WTC11 (cell line): Measurements from ENCODE around the gene CLDN6. TPM values are rescaled to one million over a fixed set of nuclear protein-coding genes. Genes with fewer than 3 reads are reported as not detected.

ENCODE experiments used
- ATAC-seq: fragments of 200-7000 bp; cut with Tn5 transposase; 2 replicates; pipeline ENCODE4 v1.10.0; 2021; ENCODE audit warnings: mild to moderate bottlenecking, moderate library complexity
- CTCF ChIA-PET: fragments of 300-600 bp; sonication (Branson Sonifier 250); formaldehyde crosslinking; loops from one replicate; lab custom pipeline; 2021; ENCODE audit warnings: antibody characterized with exemption; lab: Charles Lee
- POLR2A ChIA-PET: fragments of 350-600 bp; sonication (Branson Sonifier 250); formaldehyde crosslinking; loops from one replicate; lab custom pipeline; 2021; ENCODE audit warnings: antibody characterized with exemption; lab: Charles Lee
- DNase-seq: peaks from one replicate; pipeline ENCODE4 v3.0.0; 2021; ENCODE audit warnings: low spot score
- H3K27ac Mint-ChIP-seq: 2 replicates; pipeline ENCODE4 v1.8.0; 2021; ENCODE audit warnings: mixed read lengths
- H3K27me3 Mint-ChIP-seq: 2 replicates; pipeline ENCODE4 v1.8.0; 2021; ENCODE audit warnings: low read depth, mild to moderate bottlenecking, moderate library complexity, mixed read lengths
- H3K36me3 Mint-ChIP-seq: 2 replicates; pipeline ENCODE4 v1.8.0; 2021; ENCODE audit warnings: mixed read lengths
- H3K4me1 Mint-ChIP-seq: 2 replicates; pipeline ENCODE4 v1.8.0; 2022; ENCODE audit warnings: mixed read lengths
- H3K4me3 Mint-ChIP-seq: 2 replicates; pipeline ENCODE4 v1.8.0; 2021; ENCODE audit warnings: mild to moderate bottlenecking, moderate library complexity, mixed read lengths
- H3K9me3 Mint-ChIP-seq: 2 replicates; pipeline ENCODE4 v1.8.0; 2021; ENCODE audit warnings: mixed read lengths
- ARID4B ChIP-seq: sonication (generic); formaldehyde crosslinking; IDR thresholded peaks from 2 replicates; pipeline ENCODE4 v1.8.0; 2023; ENCODE audit warnings: missing genetic modification reagents, mild to moderate bottlenecking, borderline replicate concordance
- CREM ChIP-seq: sonication (generic); formaldehyde crosslinking; IDR thresholded peaks from 2 replicates; pipeline ENCODE4 v1.8.1; 2022; ENCODE audit warnings: mild to moderate bottlenecking, missing genetic modification reagents, moderate library complexity
- ESRRA ChIP-seq: sonication (generic); formaldehyde crosslinking; IDR thresholded peaks from 2 replicates; pipeline ENCODE4 v1.8.1; 2022; ENCODE audit warnings: mild to moderate bottlenecking, missing genetic modification reagents, borderline replicate concordance
- FOXP1 ChIP-seq: sonication (generic); formaldehyde crosslinking; IDR thresholded peaks from 2 replicates; pipeline ENCODE4 v1.8.0; 2022; ENCODE audit warnings: missing genetic modification reagents, mild to moderate bottlenecking, moderate library complexity, borderline replicate concordance
- GRHL2 ChIP-seq: fragments of 250-450 bp; sonication (Bioruptor Pico); IDR thresholded peaks from 2 replicates; pipeline ENCODE4 v1.8.0; 2022; ENCODE audit warnings: mild to moderate bottlenecking, moderate library complexity; ENCODE audit not compliant: insufficient replicate concordance, severe bottlenecking
- HMGXB4 ChIP-seq: sonication (generic); formaldehyde crosslinking; IDR thresholded peaks from 2 replicates; pipeline ENCODE4 v1.8.1; 2023; ENCODE audit warnings: mild to moderate bottlenecking, moderate library complexity, missing genetic modification reagents
- NFYB ChIP-seq: sonication (generic); formaldehyde crosslinking; conservative IDR thresholded peaks from 2 replicates; pipeline ENCODE4 v1.8.0; 2022; ENCODE audit warnings: low read depth, missing genetic modification reagents
- STAT6 ChIP-seq: sonication (generic); formaldehyde crosslinking; conservative IDR thresholded peaks from 2 replicates; pipeline ENCODE4 v1.8.1; 2023; ENCODE audit warnings: mild to moderate bottlenecking, low read depth, missing genetic modification reagents, moderate library complexity
- USF1 ChIP-seq: sonication (generic); formaldehyde crosslinking; IDR thresholded peaks from 2 replicates; pipeline ENCODE4 v1.8.0; 2022; ENCODE audit warnings: mild to moderate bottlenecking, missing genetic modification reagents
- ZNF416 ChIP-seq: fragments of 250-450 bp; sonication (Bioruptor Pico); IDR thresholded peaks from 2 replicates; pipeline ENCODE4 v1.9.0; 2021; ENCODE audit warnings: mild to moderate bottlenecking, inconsistent platforms
- total RNA-seq: library from RNA; stranded (reverse); gene quantifications from 3 replicates; pipeline ENCODE4 v1.2.3, GENCODE V29; 2021
- TF ChIP-seq, protein P1 (sequence below): sonication (generic); formaldehyde crosslinking; IDR thresholded peaks from 2 replicates; pipeline ENCODE4 v1.8.0; 2022; ENCODE audit warnings: mild to moderate bottlenecking, missing genetic modification reagents
- TF ChIP-seq, protein P2 (sequence below): sonication (generic); formaldehyde crosslinking; IDR thresholded peaks from 2 replicates; pipeline ENCODE4 v1.8.0; 2023; ENCODE audit warnings: mild to moderate bottlenecking, missing genetic modification reagents
- TF ChIP-seq, protein P3 (sequence below): sonication (generic); formaldehyde crosslinking; IDR thresholded peaks from 2 replicates; pipeline ENCODE4 v1.8.0; 2022; ENCODE audit warnings: mild to moderate bottlenecking, missing genetic modification reagents
- TF ChIP-seq, protein P4 (sequence below): fragments of 200-600 bp; IDR thresholded peaks from 2 replicates; pipeline ENCODE4 v1.8.0; 2022; ENCODE audit warnings: antibody characterized with exemption
- TF ChIP-seq, protein P5 (sequence below): sonication (generic); formaldehyde crosslinking; IDR thresholded peaks from 2 replicates; pipeline ENCODE4 v1.8.1; 2022; ENCODE audit warnings: mild to moderate bottlenecking, moderate library complexity, missing genetic modification reagents

CLDN6 gene
- total RNA-seq, 1 experiment from 2014 or later = 746 TPM

GRCh38 chr16:3045758-3046640 lies 28.0 kb upstream of the CLDN6 start, which contains the start of gene MMP25:
Gene MMP25 (plus strand): TSS chr16:3046561. CDS start chr16:3046918, 357 bp downstream.
- Mint-ChIP-seq H3K36me3 (0 out of 2 replicates have a peak, but pooled peaks cover 3% of the 10 kb centered on the region), H3K27ac (peak within 1 kb of the TSS; percentile 74), H3K27me3 (peaks cover 30% of the 10 kb centered on the region), H3K4me3 (peak within 1 kb of the TSS; percentile 89), H3K4me1 (peaks cover 13% of the 10 kb centered on the region), H3K9me3 (no peaks in the 10 kb centered on the region)
- ChIA-PET POLR2A (interaction anchor here (1.0 to 2.5 kb wide), 3 partner anchors 13 to 53 kb away, joined by 4 to 8 read pairs (median 8); partner anchors contain the start of genes TNFRSF12A and ZSCAN10), CTCF (interaction anchor here (1.7 to 11.1 kb wide), 3 partner anchors 13 to 84 kb away, joined by 5 to 152 read pairs (median 16); no protein-coding TSS in a partner anchor)
- ATAC-seq (peak; percentile 44), DNase-seq (peak; percentile 65)
- TF ChIP-seq FOXP1 (CRISPR knock-in tag) (peak; percentile 50), ZNF416 (CRISPR knock-in tag) (no peak), GRHL2 (CRISPR knock-in tag) (no peak), ESRRA (CRISPR knock-in tag) (no peak), ARID4B (CRISPR knock-in tag) (peak; percentile 43; the same call in 1 of the 2 replicates), NFYB (CRISPR knock-in tag) (no peak), HMGXB4 (CRISPR knock-in tag) (peak; percentile 58; the same call in 1 of the 2 replicates), STAT6 (no peak; the same call in 1 of the 2 replicates), CREM (no peak; the same call in 1 of the 2 replicates), USF1 (CRISPR knock-in tag) (peak; percentile 56; the same call in 1 of the 2 replicates)
- TF ChIP-seq, protein P1, sequence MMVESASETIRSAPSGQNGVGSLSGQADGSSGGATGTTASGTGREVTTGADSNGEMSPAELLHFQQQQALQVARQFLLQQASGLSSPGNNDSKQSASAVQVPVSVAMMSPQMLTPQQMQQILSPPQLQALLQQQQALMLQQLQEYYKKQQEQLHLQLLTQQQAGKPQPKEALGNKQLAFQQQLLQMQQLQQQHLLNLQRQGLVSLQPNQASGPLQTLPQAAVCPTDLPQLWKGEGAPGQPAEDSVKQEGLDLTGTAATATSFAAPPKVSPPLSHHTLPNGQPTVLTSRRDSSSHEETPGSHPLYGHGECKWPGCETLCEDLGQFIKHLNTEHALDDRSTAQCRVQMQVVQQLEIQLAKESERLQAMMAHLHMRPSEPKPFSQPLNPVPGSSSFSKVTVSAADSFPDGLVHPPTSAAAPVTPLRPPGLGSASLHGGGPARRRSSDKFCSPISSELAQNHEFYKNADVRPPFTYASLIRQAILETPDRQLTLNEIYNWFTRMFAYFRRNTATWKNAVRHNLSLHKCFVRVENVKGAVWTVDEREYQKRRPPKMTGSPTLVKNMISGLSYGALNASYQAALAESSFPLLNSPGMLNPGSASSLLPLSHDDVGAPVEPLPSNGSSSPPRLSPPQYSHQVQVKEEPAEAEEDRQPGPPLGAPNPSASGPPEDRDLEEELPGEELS = peak; percentile 69; the same call in 1 of the 2 replicates
- TF ChIP-seq, protein P2, sequence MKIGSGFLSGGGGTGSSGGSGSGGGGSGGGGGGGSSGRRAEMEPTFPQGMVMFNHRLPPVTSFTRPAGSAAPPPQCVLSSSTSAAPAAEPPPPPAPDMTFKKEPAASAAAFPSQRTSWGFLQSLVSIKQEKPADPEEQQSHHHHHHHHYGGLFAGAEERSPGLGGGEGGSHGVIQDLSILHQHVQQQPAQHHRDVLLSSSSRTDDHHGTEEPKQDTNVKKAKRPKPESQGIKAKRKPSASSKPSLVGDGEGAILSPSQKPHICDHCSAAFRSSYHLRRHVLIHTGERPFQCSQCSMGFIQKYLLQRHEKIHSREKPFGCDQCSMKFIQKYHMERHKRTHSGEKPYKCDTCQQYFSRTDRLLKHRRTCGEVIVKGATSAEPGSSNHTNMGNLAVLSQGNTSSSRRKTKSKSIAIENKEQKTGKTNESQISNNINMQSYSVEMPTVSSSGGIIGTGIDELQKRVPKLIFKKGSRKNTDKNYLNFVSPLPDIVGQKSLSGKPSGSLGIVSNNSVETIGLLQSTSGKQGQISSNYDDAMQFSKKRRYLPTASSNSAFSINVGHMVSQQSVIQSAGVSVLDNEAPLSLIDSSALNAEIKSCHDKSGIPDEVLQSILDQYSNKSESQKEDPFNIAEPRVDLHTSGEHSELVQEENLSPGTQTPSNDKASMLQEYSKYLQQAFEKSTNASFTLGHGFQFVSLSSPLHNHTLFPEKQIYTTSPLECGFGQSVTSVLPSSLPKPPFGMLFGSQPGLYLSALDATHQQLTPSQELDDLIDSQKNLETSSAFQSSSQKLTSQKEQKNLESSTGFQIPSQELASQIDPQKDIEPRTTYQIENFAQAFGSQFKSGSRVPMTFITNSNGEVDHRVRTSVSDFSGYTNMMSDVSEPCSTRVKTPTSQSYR = no peak
- TF ChIP-seq, protein P3, sequence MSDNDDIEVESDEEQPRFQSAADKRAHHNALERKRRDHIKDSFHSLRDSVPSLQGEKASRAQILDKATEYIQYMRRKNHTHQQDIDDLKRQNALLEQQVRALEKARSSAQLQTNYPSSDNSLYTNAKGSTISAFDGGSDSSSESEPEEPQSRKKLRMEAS (CRISPR knock-in tag) = peak; percentile 66; the same call in 1 of the 2 replicates
- TF ChIP-seq, protein P4, sequence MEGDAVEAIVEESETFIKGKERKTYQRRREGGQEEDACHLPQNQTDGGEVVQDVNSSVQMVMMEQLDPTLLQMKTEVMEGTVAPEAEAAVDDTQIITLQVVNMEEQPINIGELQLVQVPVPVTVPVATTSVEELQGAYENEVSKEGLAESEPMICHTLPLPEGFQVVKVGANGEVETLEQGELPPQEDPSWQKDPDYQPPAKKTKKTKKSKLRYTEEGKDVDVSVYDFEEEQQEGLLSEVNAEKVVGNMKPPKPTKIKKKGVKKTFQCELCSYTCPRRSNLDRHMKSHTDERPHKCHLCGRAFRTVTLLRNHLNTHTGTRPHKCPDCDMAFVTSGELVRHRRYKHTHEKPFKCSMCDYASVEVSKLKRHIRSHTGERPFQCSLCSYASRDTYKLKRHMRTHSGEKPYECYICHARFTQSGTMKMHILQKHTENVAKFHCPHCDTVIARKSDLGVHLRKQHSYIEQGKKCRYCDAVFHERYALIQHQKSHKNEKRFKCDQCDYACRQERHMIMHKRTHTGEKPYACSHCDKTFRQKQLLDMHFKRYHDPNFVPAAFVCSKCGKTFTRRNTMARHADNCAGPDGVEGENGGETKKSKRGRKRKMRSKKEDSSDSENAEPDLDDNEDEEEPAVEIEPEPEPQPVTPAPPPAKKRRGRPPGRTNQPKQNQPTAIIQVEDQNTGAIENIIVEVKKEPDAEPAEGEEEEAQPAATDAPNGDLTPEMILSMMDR = no peak
- TF ChIP-seq, protein P5, sequence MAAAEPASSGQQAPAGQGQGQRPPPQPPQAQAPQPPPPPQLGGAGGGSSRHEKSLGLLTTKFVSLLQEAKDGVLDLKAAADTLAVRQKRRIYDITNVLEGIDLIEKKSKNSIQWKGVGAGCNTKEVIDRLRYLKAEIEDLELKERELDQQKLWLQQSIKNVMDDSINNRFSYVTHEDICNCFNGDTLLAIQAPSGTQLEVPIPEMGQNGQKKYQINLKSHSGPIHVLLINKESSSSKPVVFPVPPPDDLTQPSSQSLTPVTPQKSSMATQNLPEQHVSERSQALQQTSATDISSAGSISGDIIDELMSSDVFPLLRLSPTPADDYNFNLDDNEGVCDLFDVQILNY = no peak
